22Rv1 (cell line): ENCODE data around the gene RNF223.

Experiments
- CTCF ChIP-seq: fragments of 450-650 bp; IDR thresholded peaks from 2 replicates; pipeline ENCODE4 v1.5.1; 2017; ENCODE audit warnings: mild to moderate bottlenecking
- ZFX ChIP-seq: fragments of 450-650 bp; IDR thresholded peaks from 2 replicates; pipeline ENCODE4 v1.6.1; 2017; ENCODE audit warnings: antibody characterized with exemption, borderline replicate concordance

GRCh38 chr1:1062348-1063163 lies 11.6 kb downstream of the RNF223 start:
- TF ChIP-seq CTCF (no peak), ZFX (no peak)
